22Rv1 (cell line): ENCODE results near the gene TPST2.
"Not testable (repeated sequence)": the region's sequence is repeated elsewhere in the genome, so short reads cannot be mapped to it uniquely, and the experiment has no call there.

ENCODE experiments used
- H3K27ac ChIP-seq: fragments of 450-650 bp; 2 replicates; pipeline ENCODE4 v1.5.1; 2017
- CTCF ChIP-seq: fragments of 450-650 bp; IDR thresholded peaks from 2 replicates; pipeline ENCODE4 v1.5.1; 2017; ENCODE audit warnings: mild to moderate bottlenecking
- ZFX ChIP-seq: fragments of 450-650 bp; IDR thresholded peaks from 2 replicates; pipeline ENCODE4 v1.6.1; 2017; ENCODE audit warnings: antibody characterized with exemption, borderline replicate concordance

Gene TPST2

GRCh38 chr22:26617271-26618199, 27.6 kb upstream of the TPST2 start, which contains the start of gene CRYBB1:
Gene CRYBB1 (minus strand): TSS chr22:26618027. CDS start chr22:26616319, 1,708 bp downstream.
- no peak for TF ChIP-seq CTCF
- TF ChIP-seq ZFX, result no peak
- H3K27ac ChIP-seq, result no peak within 1 kb of the TSS

DNA sequence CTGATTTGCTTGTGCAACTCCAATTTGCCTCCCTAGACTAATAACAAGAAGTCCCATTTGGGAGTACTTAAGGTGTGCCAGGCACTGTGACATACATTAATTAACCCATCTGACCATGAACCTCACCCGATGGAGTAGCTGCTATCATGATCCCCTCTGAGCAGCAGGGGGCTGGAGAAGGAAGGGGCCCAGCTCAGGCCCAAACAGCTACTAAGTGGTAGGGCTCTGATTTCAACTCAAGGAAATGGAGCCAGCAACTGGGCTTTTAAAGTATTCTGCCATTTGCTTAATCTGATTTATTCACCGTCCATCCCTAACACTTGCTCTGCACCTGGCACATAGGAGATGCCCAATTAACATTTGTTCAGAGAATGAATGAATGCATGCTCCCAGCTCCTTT, 26.7 kb upstream of the TPST2 start:
- TF ChIP-seq ZFX (no peak), CTCF (no peak)
- no peak overlapping the region for H3K27ac ChIP-seq

DNA sequence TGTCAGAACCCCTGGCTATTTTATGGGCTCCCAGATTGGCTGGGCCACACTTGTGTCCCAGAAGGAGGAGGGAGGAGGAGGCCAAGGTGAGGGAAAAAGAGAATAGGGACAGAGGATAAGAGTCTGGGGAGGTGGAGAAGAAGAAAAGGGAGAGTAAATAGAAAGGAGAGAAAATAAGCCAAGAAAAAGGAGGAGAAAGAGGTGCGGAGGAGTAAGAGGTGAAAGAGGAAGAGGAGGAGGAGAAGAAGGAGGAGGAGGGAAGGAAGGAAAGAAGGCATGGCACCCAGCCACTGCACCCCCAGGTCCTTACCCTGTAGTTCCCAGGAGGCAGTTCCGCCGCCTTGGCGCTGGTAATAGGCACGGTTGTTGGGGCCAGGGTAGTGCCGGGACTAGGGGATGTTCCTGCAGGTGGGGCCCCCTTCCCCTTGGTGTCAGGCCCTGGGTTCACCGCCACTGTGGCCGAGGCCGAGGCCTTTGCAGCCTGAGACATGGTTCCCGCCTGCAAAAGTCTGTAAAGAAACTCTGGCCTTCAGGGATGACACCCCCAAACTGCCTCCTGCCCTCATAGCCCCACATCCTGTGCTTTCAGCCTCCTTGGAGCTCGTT, 26.0 kb upstream of the TPST2 start:
- H3K27ac ChIP-seq, result no peak overlapping the region
- TF ChIP-seq CTCF (no peak), ZFX (no peak)

- TF ChIP-seq ZFX (no peak), CTCF (no peak)
- no peak overlapping the region for H3K27ac ChIP-seq
Measured at GRCh38 chr22:26615149-26615548, 25.2 kb upstream of the TPST2 start.

- H3K27ac ChIP-seq, result no peak overlapping the region
- TF ChIP-seq CTCF, result no peak
- TF ChIP-seq ZFX, result no peak
Measured at GRCh38 chr22:26614322-26614721, 24.4 kb upstream of the TPST2 start.

GRCh38 chr22:26613753-26614152, 23.8 kb upstream of the TPST2 start:
- H3K27ac ChIP-seq, result not testable (repeated sequence)

- TF ChIP-seq ZFX (no peak), CTCF (no peak)
Measured at GRCh38 chr22:26612652-26613051, 22.7 kb upstream of the TPST2 start.

More at GRCh38 chr22:26612652-26613051, 22.7 kb upstream of the TPST2 start:
- H3K27ac ChIP-seq, result no peak overlapping the region
